ENCODE data around the gene ABCC9.
"Not testable (repeated sequence)": the region's sequence is repeated elsewhere in the genome, so short reads cannot be mapped to it uniquely, and the experiment has no call there.

Gene ABCC9

DNA sequence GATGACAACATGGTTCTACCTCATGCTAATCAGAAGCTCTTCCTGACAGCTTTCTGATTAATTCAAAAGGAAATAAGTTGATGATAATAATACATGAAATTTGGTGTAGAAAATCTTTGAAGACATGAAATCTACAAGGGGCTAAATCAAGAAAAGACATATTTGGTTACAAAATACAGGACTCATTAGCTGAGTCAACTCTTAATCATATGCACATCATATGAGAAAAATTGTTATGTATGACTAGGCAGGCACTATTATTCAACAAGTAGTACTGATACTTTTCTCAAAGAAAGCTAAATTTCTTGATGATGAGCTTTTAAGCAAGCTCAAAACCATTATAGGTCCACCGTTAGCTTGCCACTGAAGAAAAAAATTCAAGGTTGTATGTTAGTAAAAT, 7.1 kb downstream of the ABCC9 start:
- no peak for DNase-seq (ENCODE audit: low read depth in 2 of 2, low spot score in 1 of 2)

- no peak for DNase-seq (ENCODE audit: low read depth in 2 of 2, low spot score in 1 of 2)
These were observed 7.6 kb downstream of the ABCC9 start for GRCh38 chr12:21933656-21934055.

DNA sequence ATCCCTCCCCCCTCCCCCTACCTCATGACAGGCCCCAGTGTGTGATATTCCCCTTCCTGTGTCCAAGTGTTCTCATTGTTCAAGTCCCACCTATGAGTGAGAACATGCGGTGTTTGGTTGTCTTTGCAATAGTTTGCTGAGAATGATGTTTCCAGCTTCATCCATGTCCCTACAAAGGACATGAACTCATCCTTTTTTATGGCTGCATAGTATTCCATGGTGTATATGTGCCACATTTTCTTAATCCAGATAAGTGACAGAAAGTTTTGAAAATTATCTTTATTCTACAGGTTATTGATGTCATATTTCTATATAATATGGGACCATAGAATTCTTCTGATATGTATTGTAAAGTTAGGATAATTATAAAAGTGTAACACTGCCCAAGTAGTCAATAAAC, 11.3 kb downstream of the ABCC9 start:
- DNase-seq (ENCODE audit: low read depth in 2 of 2, low spot score in 1 of 2): not testable (repeated sequence)

- no peak for DNase-seq (ENCODE audit: low read depth in 2 of 2, low spot score in 1 of 2)
These were observed 15.8 kb downstream of the ABCC9 start for GRCh38 chr12:21925296-21925913.

DNA sequence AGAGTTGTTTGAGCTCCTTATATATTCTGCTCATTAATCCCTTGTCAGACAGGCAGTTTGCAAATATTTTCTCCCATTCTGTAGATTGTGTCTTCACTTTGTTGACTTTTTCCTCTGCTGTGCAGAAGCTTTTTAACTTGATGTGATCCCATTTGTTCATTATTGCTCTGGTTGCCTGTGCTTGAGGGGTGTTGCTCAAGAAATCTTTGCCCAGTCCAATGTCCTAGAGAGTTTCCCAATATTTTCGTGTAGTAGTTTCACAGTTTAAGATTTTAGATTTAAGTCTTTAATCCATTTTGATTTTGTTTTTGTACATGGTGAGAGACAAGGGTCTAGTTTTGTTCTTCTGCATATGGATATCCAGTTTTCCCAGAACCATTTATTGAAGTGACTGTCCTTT, 19.8 kb downstream of the ABCC9 start:
- DNase-seq (ENCODE audit: low read depth in 2 of 2, low spot score in 1 of 2): no peak

DNA sequence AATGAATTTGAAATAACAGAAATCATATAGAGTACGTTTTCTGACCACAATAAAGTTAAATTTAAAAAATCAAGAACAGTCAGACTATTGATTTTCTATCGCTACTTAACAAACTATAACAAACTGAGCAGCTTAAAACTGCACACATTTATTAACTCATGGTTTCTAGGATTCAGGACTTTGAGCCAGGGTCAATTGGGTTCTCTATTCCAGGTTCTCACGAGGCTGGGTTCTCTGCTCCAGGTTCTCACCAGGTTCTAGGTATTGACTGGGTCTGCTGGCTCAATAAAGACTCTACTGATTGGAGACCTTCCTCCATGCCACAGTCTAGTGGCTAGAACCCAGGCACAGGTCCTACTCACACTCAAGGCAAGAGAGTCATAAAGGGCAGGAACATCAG, 22.8 kb downstream of the ABCC9 start:
- DNase-seq (ENCODE audit: low read depth in 2 of 2, low spot score in 1 of 2): no peak

GRCh38 chr12:21913823-21914222, 27.4 kb downstream of the ABCC9 start:
- no peak for DNase-seq (ENCODE audit: low read depth in 2 of 2, low spot score in 1 of 2)

GRCh38 chr12:21912318-21912717, 28.9 kb downstream of the ABCC9 start:
- no peak for DNase-seq (ENCODE audit: low read depth in 2 of 2, low spot score in 1 of 2)

GRCh38 chr12:21911832-21912231, 29.4 kb downstream of the ABCC9 start:
- no peak for DNase-seq (ENCODE audit: low read depth in 2 of 2, low spot score in 1 of 2)

- DNase-seq (ENCODE audit: low read depth in 2 of 2, low spot score in 1 of 2): no peak
These were observed 30.6 kb downstream of the ABCC9 start for GRCh38 chr12:21910657-21911056.

- DNase-seq (ENCODE audit: low read depth in 2 of 2, low spot score in 1 of 2): no peak
These were observed 33.0 kb downstream of the ABCC9 start for GRCh38 chr12:21907948-21908837.

GRCh38 chr12:21906919-21907493, 34.2 kb downstream of the ABCC9 start:
- DNase-seq (ENCODE audit: low read depth in 2 of 2, low spot score in 1 of 2): no peak

DNA sequence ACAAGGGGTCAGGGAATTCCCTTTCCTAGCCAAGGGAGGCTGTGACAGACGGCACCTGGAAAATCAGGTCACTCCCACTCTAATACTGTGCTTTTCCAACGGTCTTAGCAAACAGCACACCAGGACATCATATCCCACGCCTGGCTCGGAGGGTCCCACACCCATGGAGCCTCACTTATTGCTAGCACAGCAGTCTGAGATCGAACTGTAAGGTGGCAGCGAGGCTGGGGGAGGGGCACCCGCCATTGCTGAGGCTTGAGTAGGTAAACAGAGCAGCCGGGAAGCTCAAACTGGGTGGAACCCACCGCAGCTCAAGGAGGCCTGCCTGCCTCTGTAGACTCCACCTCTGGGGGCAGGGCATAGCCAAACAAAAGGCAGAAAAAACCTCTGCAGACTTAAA, 41.7 kb downstream of the ABCC9 start:
- not testable (repeated sequence) for DNase-seq (ENCODE audit: low read depth in 2 of 2, low spot score in 1 of 2)

DNA sequence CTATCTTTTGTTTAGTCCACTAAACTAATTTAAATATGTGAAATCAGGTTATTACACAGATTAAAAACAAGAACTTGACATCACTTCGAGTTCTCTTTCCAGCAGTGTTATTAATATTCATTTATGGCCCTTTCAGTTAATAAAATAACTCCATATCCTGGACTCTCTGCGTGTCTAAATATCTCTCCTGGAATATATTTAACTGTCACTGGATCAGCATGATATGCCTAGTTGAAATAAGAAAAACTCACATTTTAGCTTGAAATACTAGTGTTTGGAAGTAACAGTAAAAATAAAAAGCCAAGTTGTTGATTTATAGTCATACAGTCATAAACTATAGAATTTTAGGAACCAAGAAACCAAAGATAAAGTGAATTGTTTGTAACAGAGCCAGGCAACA, 45.6 kb downstream of the ABCC9 start:
- no peak for DNase-seq (ENCODE audit: low read depth in 2 of 2, low spot score in 1 of 2)

- DNase-seq (ENCODE audit: low read depth in 2 of 2, low spot score in 1 of 2): no peak
These were observed 46.2 kb downstream of the ABCC9 start for GRCh38 chr12:21894792-21895595.

- no peak for DNase-seq (ENCODE audit: low read depth in 2 of 2, low spot score in 1 of 2)
These were observed 47.3 kb downstream of the ABCC9 start for GRCh38 chr12:21893924-21894323.

DNA sequence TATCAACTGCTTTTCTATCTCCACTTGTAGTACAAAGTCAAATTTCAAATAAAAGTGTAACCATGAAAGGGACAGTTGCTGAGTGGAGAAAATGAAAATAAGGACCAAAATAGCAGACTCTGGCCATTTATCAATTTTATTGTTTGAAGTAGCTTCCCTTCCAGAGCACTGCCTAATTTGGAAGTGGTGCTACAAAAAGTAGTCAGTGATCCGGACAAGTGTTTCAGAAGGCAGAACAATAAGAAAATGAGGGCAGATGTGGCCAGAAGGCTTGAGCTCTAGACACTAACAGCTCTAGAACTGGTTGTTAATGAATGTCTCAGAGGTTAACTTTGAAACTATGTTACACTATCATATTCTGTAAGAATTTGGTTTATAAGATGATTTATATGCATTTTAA, 48.9 kb downstream of the ABCC9 start:
- no peak for DNase-seq (ENCODE audit: low read depth in 2 of 2, low spot score in 1 of 2)

DNA sequence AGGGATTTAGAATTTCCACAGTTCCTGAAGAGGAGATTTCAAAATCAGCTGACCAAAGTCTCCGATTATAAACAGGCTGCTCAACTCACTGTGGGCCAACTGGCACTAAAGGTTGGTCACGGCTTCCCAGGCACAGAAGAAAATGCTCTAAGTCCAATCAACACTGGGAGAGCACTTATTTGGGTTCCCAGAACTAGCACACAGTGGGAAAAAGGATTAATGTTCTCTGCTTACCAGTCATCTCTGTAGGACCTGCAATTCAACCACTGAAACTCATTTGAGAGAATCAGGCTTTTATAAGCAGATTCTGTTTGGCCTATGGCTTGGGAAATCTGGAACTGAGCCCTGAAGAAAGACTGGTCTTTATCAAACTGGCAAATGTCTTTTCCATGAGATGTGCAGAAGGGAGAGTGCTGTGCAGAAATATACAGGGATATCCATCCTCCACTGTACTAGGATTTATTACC, 49.4 kb downstream of the ABCC9 start:
- DNase-seq (ENCODE audit: low read depth in 2 of 2, low spot score in 1 of 2): no peak

DNA sequence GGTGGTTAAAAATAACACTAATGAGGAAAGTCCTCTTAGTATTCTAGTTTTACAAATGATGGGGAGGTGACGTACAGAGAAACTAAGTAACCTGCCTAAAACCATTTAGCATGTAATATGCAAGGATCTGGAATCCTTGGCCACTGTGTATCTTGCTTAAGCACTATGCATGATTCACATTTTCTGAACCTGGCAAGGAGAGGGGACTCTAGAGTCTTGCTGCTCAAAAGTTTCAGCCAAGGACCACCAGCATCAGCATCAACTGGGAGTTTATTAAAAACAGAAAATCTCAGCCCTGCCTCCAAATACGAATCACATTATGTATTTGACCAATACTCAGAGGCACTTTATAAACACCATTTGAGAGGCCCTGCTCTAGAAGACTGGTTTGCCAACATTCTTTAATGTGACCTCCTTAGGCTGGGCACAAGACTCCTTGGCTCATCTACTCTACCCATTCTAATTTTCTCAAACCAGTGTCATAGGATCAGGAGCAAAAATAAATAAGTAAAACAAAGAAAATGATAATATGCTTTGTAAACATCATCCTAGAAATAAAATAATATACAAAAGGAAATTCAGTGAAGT, 52.9 kb downstream of the ABCC9 start:
- no peak for DNase-seq (ENCODE audit: low read depth in 2 of 2, low spot score in 1 of 2)

DNA sequence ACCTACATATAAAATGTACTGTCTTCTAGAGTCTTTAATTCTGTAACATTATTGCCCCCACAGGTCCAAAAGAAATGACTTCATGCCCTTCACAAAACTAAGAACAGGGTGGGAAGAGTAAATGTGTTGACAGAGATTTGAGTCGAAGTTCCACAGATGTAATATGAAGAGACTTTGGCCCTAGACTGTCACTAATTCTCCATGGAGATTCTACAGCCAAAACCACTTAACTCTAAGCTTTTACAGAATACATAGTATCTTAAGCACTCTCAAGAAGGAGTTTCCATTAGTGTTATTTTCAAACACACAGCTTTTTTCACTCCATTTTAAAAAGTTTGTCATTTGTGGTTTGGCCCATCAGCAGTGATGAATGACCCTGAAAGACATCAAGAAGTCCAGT, 56.3 kb downstream of the ABCC9 start:
- DNase-seq (ENCODE audit: low read depth in 2 of 2, low spot score in 1 of 2): no peak

DNA sequence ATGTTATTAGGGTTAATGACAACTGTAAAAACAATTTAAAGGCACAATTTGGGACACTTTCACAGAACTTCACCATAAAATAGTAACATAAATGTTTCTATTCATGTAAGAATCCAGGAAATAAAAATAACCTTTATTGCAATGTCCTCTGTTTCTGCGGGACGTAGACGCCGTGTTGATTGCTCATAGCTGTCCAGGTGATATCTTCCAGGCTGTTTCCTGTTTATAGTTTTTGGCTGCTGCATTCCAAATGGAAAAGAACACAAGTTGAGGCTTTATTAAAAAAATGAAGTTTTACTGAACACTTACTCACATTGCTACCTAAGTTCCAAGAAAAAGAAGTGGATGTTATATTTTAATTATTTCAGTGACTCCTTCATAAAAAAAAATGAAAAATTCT, 58.6 kb downstream of the ABCC9 start:
- DNase-seq (ENCODE audit: low read depth in 2 of 2, low spot score in 1 of 2): no peak
